GM13977 (cell line): ENCODE data around the gene MCF2L.

Source experiments
- DNase-seq: peaks from one replicate; pipeline ENCODE4 v3.0.0; 2012; ENCODE audit warnings: low spot score
- CTCF ChIP-seq: IDR thresholded peaks from 2 replicates; pipeline ENCODE4 v1.5.1; 2012; ENCODE audit warnings: mild to moderate bottlenecking, control low read depth; ENCODE audit not compliant: insufficient read depth; ENCODE audit errors: extremely low read depth, missing control alignments
- in situ Hi-C: fragments of 300-500 bp; cut with MboI; formaldehyde crosslinking; loops from one replicate; pipeline ENCODE4 v1.12.0; 2022; ENCODE audit warnings: low sequenced_read_pairs, low pct_unique_long_range_greater_than_20kb, mixed read lengths, inconsistent platforms; ENCODE audit not compliant: unreplicated experiment

MCF2L gene

GRCh38 chr13:113080901-113081521 is 112.0 kb downstream of the MCF2L start:
- no peak for TF ChIP-seq CTCF
- in situ Hi-C loops = no loop called here
- no peak for DNase-seq

GRCh38 chr13:113082198-113083021 is 113.4 kb downstream of the MCF2L start:
- in situ Hi-C loops = no loop called here
- no peak for DNase-seq
- no peak for TF ChIP-seq CTCF

- TF ChIP-seq CTCF = no peak
- in situ Hi-C loops = no loop called here
- DNase-seq = no peak
Measured at GRCh38 chr13:113083022-113083373, 114.0 kb downstream of the MCF2L start.

- TF ChIP-seq CTCF = no peak
- DNase-seq = no peak
- in situ Hi-C loops = no loop called here
Measured at GRCh38 chr13:113083402-113084061, 114.5 kb downstream of the MCF2L start.

- in situ Hi-C loops = no loop called here
- no peak for TF ChIP-seq CTCF
- no peak for DNase-seq
Measured at GRCh38 chr13:113084094-113084942, 115.3 kb downstream of the MCF2L start.

GRCh38 chr13:113084943-113085540 is 116.0 kb downstream of the MCF2L start:
- in situ Hi-C loops = no loop called here
- no peak for DNase-seq
- no peak for TF ChIP-seq CTCF
